GM19395 (cell line): ENCODE data around the gene RNF213.

Experiments
- ATAC-seq: cut with Tn5 transposase; IDR thresholded peaks from one replicate; pipeline ENCODE4 v1.9.1; 2021; ENCODE audit warnings: mild to moderate bottlenecking, moderate library complexity; ENCODE audit not compliant: unreplicated experiment

RNF213 gene

DNA sequence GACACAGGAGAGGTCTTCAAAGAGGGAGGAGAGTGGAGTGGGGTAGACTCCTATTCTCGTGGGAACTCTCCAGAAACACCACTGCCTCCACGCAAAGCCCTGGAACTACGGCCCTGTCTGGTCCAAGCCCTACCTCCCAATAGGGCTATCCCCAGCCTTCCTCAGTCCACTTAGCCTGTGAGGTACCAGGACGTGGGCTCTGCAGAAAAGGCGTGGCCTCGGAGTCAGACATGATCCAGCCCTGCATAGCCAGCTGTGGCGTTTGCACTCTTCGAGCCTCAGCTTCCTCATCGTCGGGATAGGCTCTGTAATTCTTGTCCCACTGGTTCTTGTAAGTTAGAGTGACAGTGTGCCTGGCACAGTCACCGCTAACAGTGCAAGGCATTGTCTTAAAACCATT, 168.1 kb downstream of the RNF213 start:
- ATAC-seq = no peak

DNA sequence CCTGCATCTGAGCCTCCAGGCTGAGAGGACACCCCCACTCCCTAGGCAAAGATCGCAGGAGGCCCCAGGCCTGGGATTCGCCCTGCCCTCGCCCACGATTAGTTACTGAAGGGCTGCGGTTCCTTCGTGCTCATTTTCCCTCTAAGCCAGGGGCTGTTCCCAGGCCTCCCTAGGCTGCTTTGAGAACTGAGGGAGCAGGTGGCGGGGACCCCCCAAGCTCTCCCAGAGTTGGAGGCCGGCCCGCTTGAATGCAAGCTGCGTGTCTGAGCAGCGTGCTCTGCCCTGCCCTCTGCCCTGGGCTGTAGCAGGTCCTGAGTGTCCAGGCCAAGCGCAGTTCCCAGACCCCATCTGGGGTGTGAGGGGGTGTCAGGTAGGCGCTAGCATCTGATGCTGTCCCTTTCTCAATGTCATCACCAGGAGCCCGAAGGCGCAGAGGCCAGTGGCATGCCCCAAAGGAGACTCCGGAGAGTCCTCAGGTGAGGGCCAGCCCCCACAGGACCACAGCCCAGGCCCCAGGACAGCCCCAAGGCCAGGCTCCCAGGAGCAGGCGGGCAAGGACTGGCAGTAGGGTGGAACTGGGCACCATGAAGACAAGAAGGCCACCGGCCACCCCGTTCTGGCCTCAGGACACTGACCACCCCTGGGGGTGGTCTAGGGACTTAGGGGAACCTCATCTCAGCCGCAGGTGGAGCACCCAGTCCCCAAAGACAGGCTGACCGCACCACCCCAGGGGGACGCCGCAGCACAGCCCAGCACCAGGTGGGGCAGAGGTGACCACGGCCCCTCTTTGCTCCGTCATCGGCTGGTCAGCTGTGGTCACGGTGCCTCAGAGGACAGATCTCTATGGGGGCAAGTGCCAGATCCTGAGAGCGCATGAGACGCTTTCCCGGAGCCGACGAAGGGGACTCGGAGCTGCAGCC, 169.0 kb downstream of the RNF213 start:
- ATAC-seq = no peak

DNA sequence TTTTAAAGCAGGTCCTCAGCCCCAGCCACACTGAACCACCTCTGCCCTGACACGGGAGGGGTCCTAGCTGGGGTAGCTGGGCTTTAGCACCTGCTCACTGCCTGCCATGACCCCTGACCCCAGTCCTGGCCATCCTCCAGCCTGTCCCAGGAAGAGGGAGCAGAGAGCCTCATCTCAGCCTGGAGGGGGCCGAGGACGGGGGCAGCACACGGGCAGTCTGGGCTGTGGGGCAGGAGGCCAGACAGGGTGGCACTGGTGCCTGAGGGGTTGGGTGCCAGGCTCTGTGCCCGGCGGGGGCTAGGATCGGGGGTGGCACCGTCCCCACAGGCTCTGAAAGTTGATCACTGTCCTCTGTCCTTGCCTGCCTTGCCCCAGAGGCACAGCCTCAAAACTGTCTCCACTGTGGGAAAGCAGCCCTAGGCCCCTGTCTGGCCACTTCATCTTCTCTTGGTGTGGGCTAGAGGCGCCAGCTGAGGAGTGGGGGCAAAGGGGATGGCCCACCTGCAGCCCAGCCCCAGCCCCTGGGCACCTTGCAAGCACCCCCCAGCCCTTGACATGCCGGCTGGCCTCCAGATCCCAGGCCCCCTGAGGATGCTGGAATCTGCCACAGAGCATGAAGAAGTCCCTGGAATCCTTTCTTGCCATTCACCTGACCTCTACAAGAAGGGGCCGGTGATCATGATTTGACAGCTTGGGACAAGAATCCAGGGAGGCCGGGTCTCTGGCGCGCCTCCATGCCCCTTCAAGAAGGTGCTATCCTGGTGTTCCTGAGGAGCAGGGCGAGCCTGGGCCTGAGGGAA, 170.0 kb downstream of the RNF213 start:
- no peak for ATAC-seq

DNA sequence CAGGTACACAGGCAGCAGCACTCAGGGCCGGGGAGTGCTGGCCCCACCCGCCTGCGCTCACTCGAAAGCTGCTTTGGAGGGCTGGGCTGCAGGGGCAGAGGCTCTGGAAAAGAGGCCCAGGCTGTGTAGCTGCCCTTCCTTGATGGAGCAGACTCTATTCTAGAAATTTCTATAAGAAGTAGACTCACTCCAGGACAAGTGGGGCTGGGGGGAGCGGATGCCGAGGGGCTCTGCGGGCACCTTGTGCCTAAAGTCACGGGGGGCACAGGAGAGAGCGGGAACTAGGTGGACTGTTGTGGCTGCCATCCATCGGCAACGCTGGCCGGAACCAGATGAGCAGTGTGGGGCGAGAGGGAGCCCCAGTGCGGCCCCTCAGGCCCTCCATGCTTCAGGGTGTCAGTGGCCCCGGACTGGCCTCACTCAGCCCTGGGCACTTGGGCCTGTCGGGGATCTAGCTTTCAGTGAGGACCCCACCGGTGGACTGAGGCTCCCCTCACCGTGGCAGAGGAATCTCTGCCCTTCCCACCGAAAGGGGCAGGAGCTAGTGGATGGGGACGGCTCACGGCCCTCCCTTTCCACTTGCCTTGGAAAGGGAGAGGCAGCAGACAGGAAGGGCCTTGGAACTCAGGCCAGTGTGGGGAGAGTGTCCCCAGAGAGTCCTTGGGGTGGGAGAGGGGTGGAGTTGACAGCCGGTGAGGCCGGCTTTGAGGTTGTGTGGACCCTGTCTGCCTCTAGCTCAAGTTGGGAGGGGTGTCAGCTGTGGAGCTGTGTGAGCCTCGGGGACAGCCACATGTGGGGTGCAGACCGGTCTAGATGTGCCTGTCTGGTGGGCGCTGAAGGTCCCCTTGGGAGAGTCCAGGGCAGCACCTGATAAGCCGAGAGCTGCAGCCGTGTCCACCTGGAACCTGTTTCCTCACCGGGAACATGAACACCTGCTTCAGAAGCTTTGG, 170.9 kb downstream of the RNF213 start:
- ATAC-seq = no peak

DNA sequence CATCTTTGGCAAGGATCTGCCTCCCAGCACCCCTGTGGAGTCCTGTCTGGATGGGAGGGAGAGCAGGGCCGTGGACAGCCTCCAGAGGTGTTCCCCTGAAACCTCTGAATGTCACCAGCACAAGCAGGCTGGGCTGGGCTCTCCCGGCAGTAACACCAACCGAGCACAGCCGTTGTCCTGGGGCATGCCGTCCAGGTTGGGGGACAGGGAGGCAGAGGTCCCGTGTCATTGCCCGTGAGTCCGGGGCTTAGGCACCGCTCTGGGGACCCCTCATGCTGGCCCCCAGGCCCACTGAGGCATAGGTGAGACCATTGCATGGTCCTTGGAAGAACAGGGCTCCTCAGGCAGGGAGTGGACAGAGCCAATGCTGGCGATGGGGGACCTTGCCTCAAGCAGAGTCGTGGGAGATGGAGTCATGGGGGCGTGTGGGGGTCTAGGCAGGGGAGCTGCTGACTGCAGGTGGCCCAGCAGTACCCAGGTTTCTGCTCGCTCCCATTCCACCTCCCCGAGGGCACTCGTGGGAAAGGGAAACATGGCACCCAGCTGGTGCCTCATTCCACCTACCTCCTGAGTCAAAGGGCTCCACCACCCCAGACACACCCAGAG, 171.8 kb downstream of the RNF213 start:
- no peak for ATAC-seq

DNA sequence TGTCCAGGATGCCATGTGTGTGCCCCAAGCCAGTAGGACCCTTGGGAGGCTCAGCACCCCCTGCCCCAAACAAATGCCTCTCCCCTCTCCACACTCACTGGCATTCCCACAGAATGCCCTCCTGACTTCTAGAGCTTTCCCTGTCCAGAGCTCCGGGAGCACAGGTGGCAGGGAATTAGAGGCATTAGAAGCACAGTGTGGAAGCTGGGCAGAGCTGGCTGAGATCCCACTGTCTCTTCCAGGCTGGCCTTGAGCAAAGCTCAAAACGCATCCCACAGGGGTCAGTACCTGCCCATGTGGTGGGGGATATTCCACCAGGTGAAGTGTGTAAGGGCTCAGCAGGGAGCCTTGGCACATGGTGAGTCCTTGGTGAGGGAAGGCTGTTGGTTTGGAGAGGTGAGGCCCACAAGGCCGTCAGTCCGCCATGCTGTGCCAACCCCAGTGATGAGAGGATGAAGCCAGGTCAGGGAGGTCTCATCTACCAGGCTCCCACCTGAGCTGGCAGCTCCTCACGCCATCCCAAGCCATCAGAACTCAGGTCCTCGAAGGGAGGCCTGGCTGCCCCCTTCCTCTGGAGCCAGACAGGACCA, 172.4 kb downstream of the RNF213 start:
- no peak for ATAC-seq

DNA sequence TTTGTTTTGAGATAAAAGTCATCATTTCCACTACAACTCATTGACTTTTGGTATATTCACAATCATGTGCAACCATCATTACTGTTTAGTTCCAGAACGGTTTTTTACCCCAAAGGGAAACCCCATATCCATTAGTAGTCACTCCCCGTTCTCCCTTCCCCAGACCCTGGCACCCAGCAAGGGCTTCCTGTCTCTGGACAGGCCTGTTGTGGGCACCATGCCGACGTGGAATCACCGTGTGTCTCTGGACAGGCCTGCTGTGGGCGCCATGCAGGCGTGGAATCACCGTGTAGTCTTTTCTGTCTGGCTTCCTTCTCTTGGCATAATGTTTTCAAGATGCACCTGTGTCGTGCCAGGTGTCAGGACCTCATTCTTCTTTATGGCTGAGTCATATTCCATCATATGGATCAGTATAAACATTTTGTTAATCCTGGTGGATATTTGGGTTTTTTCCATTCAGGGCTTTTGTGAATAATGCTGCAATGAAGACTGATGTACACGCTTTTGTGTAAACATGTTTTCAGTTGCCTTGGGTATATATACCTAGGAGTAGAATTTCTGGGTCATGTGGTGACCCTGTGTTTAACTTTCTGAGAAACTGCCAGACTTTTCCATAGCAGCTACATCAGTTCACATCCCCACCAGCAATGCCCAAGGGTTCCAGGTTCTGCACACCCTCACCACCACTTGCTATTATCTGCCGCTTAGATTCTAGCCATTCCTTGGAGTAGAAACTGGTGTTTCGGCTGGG, 173.4 kb downstream of the RNF213 start:
- ATAC-seq = no peak

DNA sequence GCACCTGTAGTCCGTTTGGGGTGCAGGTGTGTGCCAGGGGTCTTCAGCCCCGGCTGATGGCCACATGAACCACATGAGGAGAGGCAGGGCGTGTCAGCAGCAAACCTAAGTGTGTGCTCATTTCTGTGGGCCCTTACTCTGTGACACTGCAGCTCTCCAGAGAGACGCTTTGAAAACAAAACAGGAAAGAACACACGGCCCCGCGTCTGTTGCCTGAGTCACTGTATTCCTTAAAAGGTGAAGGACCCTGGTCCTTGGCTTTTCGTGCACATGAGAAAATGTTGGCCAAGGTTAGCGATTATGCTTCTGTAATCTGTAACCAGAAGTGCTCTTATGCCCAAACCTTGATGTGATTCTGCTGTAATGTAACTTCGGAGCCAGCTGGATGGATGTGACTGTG, 176.9 kb downstream of the RNF213 start:
- no peak for ATAC-seq

DNA sequence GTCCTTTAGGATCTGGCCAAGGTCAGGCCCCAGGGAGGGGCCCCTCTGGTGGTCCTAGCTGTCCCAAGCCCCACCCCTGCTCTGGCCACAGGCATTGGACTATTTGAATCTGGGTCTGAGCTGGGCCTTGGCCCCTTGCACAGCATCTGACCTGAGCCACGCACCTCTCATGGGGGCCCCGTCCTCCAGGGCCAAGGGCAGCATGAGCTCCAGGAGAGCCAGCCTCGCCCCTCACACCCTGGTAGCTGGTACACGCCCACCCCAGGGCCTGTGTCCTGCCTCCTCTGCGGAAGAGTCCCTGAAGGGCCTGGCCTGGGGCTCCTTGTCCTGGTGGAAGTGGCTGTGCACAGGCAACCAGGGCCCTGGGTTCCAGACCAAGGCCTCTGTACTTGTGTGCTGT, 178.2 kb downstream of the RNF213 start:
- ATAC-seq = no peak

DNA sequence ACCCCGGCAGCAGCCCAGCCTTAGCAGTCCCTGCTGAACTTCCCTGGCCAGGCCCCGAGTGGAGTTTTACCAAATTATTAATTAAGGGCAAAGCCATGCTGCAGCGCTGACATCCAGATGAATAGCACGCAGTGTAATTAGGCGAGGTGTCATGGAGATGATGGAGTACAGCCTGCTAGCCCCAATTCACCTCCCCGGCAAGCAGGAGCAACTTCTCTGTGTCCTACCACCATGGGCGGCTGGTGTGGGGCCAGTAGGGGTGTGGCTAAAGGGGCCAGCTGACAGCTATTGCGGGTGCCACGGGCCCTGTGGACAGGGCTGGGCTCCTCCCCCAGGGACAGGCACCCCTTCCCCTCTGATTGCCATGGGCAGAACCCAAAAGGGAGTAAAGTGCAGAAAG, 178.8 kb downstream of the RNF213 start:
- no peak for ATAC-seq

DNA sequence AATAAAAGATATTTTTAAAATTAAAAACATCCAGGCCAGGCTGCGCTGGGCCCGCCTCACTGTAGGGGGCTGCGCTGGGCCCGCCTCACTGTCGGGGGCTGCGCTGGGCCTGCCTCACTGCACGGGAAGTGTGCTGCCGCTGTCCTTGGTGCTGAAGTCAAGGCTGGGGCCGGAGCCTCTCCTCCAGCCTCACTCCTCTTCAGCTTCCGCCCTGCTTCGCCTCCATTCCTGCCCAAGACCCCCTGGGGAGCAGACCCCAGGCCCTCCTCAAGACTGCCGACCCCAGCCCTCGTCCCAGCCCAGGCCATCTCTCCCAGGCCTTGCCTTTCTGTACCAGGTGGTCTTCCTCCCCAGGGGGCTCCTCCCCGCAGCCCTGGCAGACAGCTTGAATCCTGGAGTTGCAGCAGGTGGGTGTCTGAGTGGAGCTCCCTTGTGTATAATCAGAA, 180.5 kb downstream of the RNF213 start:
- no peak for ATAC-seq

DNA sequence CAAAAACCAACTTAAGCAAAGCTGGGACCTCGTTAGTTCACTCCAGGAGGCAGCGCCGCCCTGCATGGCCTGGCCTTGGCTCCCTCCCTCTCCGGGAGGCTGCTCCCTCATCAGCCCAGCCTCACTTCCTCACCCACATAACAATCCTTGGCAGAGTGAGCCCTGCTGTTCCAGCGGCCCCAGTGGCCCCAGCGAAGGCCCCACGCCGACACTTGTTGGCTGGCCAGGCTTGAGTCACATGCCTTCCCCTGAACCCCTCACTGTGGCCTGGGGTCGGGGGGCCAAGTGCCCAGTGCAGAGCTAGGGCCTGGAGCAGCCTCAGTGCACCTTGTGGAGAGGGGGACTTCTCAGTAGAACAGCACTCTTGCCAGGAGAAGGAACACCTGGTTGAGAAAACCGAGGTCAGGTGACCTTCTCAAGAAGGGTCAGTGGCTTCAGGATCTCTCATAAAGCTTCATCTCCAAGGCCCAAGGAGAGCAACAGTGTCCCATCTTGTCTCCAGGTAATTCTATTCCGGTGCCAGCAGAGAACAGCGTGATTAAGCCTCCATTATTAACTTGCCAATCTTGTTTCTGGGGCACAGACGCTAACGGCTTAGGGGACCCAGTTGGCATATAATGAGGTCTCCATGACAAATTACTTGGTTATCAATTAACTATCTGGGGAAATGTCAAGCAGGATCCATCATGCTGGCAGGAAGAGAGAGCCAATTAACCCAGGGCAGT, 181.1 kb downstream of the RNF213 start:
- no peak for ATAC-seq

DNA sequence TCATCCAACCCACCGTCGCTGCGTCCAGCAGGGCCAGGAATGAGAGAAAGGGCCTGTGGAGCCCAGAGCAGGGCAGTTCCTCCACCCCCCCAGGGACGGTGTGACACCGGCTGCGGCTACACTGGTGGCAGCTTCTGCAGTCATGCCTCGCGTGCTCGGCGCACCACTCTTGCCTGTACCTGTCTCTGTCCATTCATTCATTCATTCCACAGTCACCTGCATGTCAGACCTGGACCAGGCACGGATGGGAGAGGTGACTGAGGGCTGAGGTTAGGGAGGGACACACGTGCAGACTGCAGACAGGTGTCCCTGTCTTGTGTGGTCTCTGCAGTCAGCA, 181.6 kb downstream of the RNF213 start:
- no peak for ATAC-seq

DNA sequence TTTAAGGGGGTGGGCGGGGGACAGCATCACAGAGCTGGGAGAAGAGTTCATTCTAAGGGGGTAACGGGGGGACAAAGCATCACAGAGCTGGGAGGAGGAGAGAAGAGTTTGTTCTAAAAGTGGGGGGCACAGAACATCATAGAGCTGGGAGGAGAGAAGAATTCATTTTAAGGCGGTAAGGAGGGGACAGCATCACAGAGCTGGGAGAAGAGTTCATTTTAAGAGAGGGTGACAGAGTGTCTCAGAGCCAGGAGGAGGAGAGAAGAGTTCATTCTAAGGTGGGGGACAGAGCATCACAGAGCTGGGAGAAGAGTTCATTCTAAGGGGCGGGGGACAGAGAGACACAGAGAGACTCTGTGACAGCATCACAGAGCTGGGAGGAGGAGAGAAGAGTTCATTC, 182.1 kb downstream of the RNF213 start:
- ATAC-seq = no peak

DNA sequence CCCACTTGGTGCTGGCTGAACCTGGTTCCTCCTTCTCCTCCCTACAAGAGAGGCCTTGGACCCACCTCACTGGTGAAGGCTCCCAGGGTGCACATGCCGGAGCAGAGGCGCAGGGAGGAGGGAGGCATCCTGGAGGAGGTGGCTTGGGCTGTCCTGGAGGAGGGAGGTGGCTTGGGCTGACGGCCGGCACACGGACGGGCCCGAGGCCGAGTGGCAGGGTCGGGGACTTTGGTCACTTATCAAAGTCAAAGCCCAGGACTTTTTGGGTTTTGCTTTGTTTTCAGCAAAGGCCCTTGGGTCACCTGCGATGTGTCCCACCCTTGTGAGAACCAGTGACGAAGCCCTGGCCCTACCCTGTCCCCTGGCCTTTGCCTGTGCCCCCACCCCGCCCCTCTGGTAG, 182.8 kb downstream of the RNF213 start:
- no peak for ATAC-seq

DNA sequence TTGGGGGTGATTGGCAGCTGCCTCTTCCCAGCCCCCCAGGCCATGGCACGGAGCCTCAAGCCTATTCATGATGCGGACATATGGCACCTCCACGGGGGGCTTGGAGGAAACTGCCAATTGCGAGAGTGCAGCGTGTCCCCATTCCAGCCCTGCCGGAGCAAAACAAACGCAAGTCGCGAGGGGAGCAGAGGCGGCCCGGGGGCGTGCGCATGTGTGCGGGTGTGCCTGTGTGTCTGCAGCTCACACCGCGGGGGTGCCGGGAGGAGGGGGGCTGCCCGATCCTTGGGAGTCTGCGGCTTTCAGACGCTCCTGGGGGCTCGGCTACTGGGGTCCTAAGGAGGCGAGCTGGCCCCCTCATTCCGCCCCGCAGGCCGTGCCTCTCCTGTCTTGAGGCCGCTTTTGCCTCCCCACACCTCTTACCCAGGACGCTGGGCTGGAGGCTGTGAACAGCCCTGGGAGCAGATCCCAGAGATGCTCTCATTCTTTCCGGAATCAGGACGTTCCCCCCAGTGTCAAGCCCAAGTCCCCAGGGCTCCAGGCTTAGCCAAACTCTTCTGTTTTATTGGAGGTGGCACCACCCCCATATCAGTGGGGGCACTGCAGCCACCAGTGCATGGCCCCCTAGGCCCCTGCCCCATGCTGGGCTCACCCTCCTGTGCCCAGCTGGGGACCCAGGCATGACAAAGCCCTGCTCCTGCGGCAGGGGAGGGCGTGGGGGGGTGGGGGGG, 183.4 kb downstream of the RNF213 start:
- ATAC-seq = no peak

DNA sequence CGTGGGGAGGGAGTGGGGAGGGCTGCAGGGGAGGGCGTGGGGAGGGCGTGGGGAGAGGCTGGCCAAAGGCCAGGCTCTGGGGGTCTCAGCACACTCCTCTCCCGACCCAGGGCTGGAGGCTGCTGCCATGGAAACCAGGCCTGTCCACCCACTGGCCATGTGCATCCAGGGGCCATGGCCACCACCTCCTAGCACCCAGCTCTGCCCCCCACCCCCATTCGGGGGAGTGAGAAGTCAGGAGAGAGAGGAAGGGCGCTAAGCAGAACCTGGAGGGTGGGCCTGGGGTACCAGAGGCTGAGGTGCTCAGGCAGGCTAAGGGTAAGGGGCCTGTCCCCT, 184.0 kb downstream of the RNF213 start:
- ATAC-seq = no peak

DNA sequence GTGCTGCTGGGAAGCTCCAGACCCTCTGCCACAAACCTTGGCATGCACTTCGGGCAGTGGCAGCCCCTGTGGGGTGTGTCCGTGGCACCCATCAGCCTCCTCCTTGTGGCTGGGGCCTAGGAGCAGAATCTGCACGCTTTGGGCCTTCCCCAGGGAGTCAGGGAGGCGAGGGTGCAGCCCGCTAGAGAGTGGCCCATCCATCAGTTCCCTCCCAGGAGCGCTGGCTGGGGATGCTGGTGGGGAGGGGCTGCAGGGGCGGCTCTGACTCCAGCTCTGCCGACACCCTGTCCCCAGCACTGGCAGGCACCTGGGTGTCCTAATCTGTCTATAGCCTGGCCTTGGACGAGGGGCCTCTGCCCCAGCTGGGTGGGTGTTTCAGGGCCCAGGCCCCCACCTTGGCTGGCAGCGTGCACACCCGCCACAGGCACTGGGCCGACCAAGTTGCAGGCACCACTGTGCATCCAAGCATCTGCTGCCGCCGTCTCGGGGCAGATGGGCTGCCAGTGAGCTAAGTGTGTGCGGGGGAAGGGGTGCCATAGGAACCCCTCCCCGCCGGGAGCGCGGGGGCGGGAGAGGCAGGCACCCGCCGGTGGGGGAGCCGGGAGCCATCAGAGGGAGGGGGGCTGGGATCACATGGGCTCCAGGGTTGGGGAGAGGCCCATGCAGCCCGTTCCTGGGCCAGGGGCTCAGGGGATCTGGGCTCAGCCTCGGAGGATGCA, 184.5 kb downstream of the RNF213 start:
- ATAC-seq = no peak
